GM12878 (cell line): ENCODE measurements around the gene USH2A. TPM values are rescaled to one million over a fixed set of nuclear protein-coding genes. Genes with fewer than 3 reads are reported as not detected.

Experiments
- ATAC-seq: fragments of 200-7000 bp; cut with Tn5 transposase; 3 replicates; pipeline ENCODE4 v1.9.1; 2020; ENCODE audit warnings: mild to moderate bottlenecking, moderate library complexity
- BruUV-seq: library from RNA; stranded (reverse); fragments of 400-500 nt; replicated peaks from 2 replicates; lab custom pipeline; 2021; lab: Mats Ljungman, UMichigan
- CTCF ChIA-PET: fragments of 300-600 bp; sonication (Branson Sonifier 250); formaldehyde crosslinking; extraction: SDS; loops from one replicate; lab custom pipeline; 2021; ENCODE audit warnings: inconsistent platforms; lab: Yijun Ruan, JAX
- POLR2A ChIA-PET: fragments of 350-600 bp; formaldehyde crosslinking; extraction: SDS; loops from one replicate; lab custom pipeline; 2021; ENCODE audit warnings: inconsistent platforms; lab: Charles Lee
- RAD21 ChIA-PET: fragments of 300-600 bp; sonication (Branson Sonifier 250); formaldehyde crosslinking; loops from one replicate; lab custom pipeline; 2023; ENCODE audit warnings: antibody characterized with exemption; ENCODE audit not compliant: unreplicated experiment; lab: Charles Lee
- SMC1A ChIA-PET: fragments of 300-600 bp; sonication (Branson Sonifier 250); formaldehyde crosslinking; loops from one replicate; lab custom pipeline; 2023; ENCODE audit not compliant: unreplicated experiment, uncharacterized antibody; lab: Charles Lee
- DNase-seq: peaks from one replicate; pipeline ENCODE4 v3.0.0-alpha.2; 2011; ENCODE audit warnings: low read depth, low spot score
- FAIRE-seq: peaks from 3 replicates; lab custom pipeline; 2011; peaks lifted over from hg19 to GRCh38; lab: Jason Lieb, UNC
- H2AFZ ChIP-seq: 2 replicates; pipeline ENCODE4 v1.6.0; 2011; ENCODE audit warnings: low read depth, low read length, control low read depth; ENCODE audit not compliant: control insufficient read depth
- H3K27ac ChIP-seq: 2 replicates; pipeline ENCODE4 v1.5.1; 2011; ENCODE audit warnings: control low read depth; ENCODE audit not compliant: control insufficient read depth, insufficient read depth
- H3K27me3 ChIP-seq, 2 experiments: replicated peaks in 1 of 2; 2 replicates each; pipeline versions ENCODE4 v1.6.0 to v1.6.1; 2011; ENCODE audit warnings: low read length in 1 of 2; ENCODE audit not compliant: control insufficient read depth in 2 of 2, insufficient read depth in 2 of 2
- H3K36me3 ChIP-seq, 2 experiments: 2 replicates each; pipeline ENCODE4 v1.5.1; 2011; ENCODE audit warnings: low read length in 1 of 2; ENCODE audit not compliant: control insufficient read depth in 2 of 2, insufficient read depth in 2 of 2
- H3K4me1 ChIP-seq: 2 replicates; pipeline ENCODE4 v1.6.1; 2011; ENCODE audit warnings: mild to moderate bottlenecking, low read length, moderate library complexity, mixed read lengths; ENCODE audit not compliant: control insufficient read depth, insufficient read depth
- H3K4me2 ChIP-seq: 2 replicates; pipeline ENCODE4 v1.6.0; 2011; ENCODE audit warnings: control low read depth; ENCODE audit not compliant: control insufficient read depth, insufficient read depth
- H3K4me3 ChIP-seq: fragments of 200-600 bp; sonication (generic); 2 replicates; pipeline ENCODE4 v1.5.1; 2016
- H3K79me2 ChIP-seq: 2 replicates; pipeline ENCODE4 v1.6.0; 2011; ENCODE audit warnings: low read length; ENCODE audit not compliant: control insufficient read depth, insufficient read depth
- H3K9ac ChIP-seq: 2 replicates; pipeline ENCODE4 v1.8.0; 2011; ENCODE audit warnings: low read length, control low read depth, mixed read lengths; ENCODE audit not compliant: control insufficient read depth, insufficient read depth
- H3K9me3 ChIP-seq: replicated peaks from 3 replicates; pipeline ENCODE4 v1.5.1; 2011; ENCODE audit warnings: mild to moderate bottlenecking, low read length; ENCODE audit not compliant: control insufficient read depth, insufficient read depth
- H4K20me1 ChIP-seq: 2 replicates; pipeline ENCODE4 v1.6.0; 2011; ENCODE audit not compliant: control insufficient read depth, insufficient read depth
- ASH2L ChIP-seq: fragments of 300-600, 200-600 bp; sonication (generic); IDR thresholded peaks from 2 replicates; pipeline ENCODE4 v1.6.1; 2017; ENCODE audit warnings: low read depth, mild to moderate bottlenecking, borderline replicate concordance
- CBX5 ChIP-seq: sonication (generic); IDR thresholded peaks from 2 replicates; pipeline ENCODE4 v1.6.1; 2016; ENCODE audit warnings: low read depth, moderate library complexity, mild to moderate bottlenecking, inconsistent platforms
- EED ChIP-seq: sonication (generic); IDR thresholded peaks from 2 replicates; pipeline ENCODE4 v1.6.1; 2016; ENCODE audit warnings: antibody characterized with exemption, low read depth
- POLR2AphosphoS2 ChIP-seq: IDR thresholded peaks from 2 replicates; pipeline ENCODE4 v1.6.1; 2011; ENCODE audit warnings: low read depth, mild to moderate bottlenecking, low read length, improper control_type of control experiment, moderate library complexity
- RBBP5 ChIP-seq: fragments of 200-600 bp; sonication (generic); conservative IDR thresholded peaks from 2 replicates; pipeline ENCODE4 v1.6.1; 2016
- STAT1 ChIP-seq: fragments of 450-650 bp; conservative IDR thresholded peaks from 2 replicates; pipeline ENCODE4 v1.6.1; 2014; ENCODE audit warnings: antibody characterized with exemption, mild to moderate bottlenecking
- ZNF217 ChIP-seq: fragments of 450-650 bp; IDR thresholded peaks from 2 replicates; pipeline ENCODE4 v1.6.1; 2017; ENCODE audit warnings: antibody characterized with exemption, mild to moderate bottlenecking
- WGBS: methylation state at CpG from one replicate; pipeline ENCODE4 v1.1.6; 2016; ENCODE audit warnings: low lambda C conversion rate; ENCODE audit not compliant: insufficient replicate concordance, insufficient coverage; ENCODE audit errors: missing lambda C conversion rate; 5-methylcytosine and 5-hydroxymethylcytosine counted together
- in situ Hi-C: fragments of 300-500 bp; cut with MboI; formaldehyde crosslinking; loops from 9 replicates; pipeline ENCODE4 v1.14.3; 2018; ENCODE audit warnings: mixed read lengths
- intact Hi-C: fragments of 100-400 bp; cut with micrococcal nuclease; formaldehyde crosslinking; loops from one replicate; pipeline ENCODE4 v1.14.2; 2022; ENCODE audit not compliant: unreplicated experiment
- polyA plus RNA-seq, 11 experiments: library from polyadenylated mRNA; depleted of rRNA in 4 of 11; unstranded in 6 of 11; stranded (reverse) in 5 of 11; fragments of >200 nt; fragmentation: Nextera tagmentation in 4 of 11; fragmentation: Illumina TruSeq in 1 of 11; extraction: Ambion mirVana in 4 of 11; extraction: Trizol in 1 of 11; gene quantifications; 1 replicate in 1 of 11; 2 replicates in 10 of 11; pipeline versions ENCODE4 v1.2.1 to v1.2.3, GENCODE V29; 2011 to 2016; ENCODE audit warnings: inconsistent platforms in 2 of 11, missing spikeins in 2 of 11, low read depth in 1 of 11
- total RNA-seq, 4 experiments: library from RNA; depleted of rRNA in 3 of 4; stranded (reverse); fragments of >200 nt in 3 of 4; fragmentation: Illumina TruSeq in 1 of 4; extraction: Trizol in 1 of 4; gene quantifications; 2 replicates each; pipeline versions ENCODE4 v1.2.1 to v1.2.3, GENCODE V29; 2013 to 2021
- TF ChIP-seq, protein P1 (sequence below): IDR thresholded peaks from 2 replicates; pipeline ENCODE4 v1.6.1; 2011; ENCODE audit warnings: borderline replicate concordance, low read depth, mild to moderate bottlenecking, moderate library complexity, low read length; ENCODE audit not compliant: insufficient read depth, poor library complexity, severe bottlenecking

USH2A gene
- total and polyA plus RNA-seq, 10 of the 15 experiments (the other 5 are each of a cell fraction or from before 2014, with no cell fraction given): under 0.01 to 0.20 (median 0.01) TPM; not detected in 2

DNA sequence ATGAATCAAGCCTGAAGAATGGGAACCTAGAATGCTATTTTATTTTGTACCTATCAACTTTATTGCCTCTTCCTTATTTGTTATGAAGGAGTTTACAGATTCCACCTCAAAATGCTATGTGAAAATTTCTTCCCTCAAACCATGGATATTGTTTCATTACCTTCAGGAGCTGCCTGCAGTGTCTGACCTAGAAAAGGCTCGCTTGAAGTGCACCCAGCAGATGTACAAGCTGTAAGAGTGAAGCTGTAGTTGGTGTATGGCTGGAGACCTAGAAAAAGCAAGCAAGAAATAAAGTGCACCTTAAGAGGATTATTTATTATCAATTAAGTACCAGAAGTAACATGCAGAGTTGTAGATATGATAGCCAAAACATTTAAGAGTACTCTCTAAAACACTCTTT lies 656.7 kb downstream of the USH2A start:
- POLR2A ChIA-PET: no interaction called here
- no peak overlapping the region for H2AFZ ChIP-seq
- intact Hi-C loops: no loop called here
- RAD21 ChIA-PET: no interaction called here
- no peaks in the 10 kb centered on the region; the same call in 2 of the 3 replicates for H3K9me3 ChIP-seq
- no peaks in the 10 kb centered on the region for H3K36me3 ChIP-seq
- no peaks in the 10 kb centered on the region for H3K27me3 ChIP-seq
- no peak overlapping the region for H3K9ac ChIP-seq
- TF ChIP-seq CBX5: no peak
- no peak for TF ChIP-seq RBBP5
- TF ChIP-seq ASH2L: no peak
- TF ChIP-seq STAT1: no peak
- no peak for TF ChIP-seq POLR2AphosphoS2
- TF ChIP-seq ZNF217: no peak
- TF ChIP-seq, protein P1, sequence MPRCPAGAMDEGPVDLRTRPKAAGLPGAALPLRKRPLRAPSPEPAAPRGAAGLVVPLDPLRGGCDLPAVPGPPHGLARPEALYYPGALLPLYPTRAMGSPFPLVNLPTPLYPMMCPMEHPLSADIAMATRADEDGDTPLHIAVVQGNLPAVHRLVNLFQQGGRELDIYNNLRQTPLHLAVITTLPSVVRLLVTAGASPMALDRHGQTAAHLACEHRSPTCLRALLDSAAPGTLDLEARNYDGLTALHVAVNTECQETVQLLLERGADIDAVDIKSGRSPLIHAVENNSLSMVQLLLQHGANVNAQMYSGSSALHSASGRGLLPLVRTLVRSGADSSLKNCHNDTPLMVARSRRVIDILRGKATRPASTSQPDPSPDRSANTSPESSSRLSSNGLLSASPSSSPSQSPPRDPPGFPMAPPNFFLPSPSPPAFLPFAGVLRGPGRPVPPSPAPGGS: no peak
- no peak for TF ChIP-seq EED
- TF ChIP-seq, all 136 proteins: peak for 0
- in situ Hi-C loops: no loop called here
- H4K20me1 ChIP-seq: no peaks in the 10 kb centered on the region
- 0% methylated on average over 1 of the region's 1 CpG for WGBS
- no peak overlapping the region for H3K27ac ChIP-seq
- no peak overlapping the region for H3K4me2 ChIP-seq
- CTCF ChIA-PET: interaction anchor here (0.7 kb wide), 1 partner anchor 10 kb away, joined by 4 read pairs; no protein-coding TSS in a partner anchor
- no peaks in the 10 kb centered on the region for H3K79me2 ChIP-seq
- SMC1A ChIA-PET: interaction anchor here (1.5 kb wide), 1 partner anchor 13 kb away, joined by 4 read pairs; no protein-coding TSS in a partner anchor
- no peaks in the 10 kb centered on the region for H3K4me1 ChIP-seq
- BruUV-seq: no TSS peak
- FAIRE-seq (no peak), DNase-seq (no peak), ATAC-seq (no peak)
- no peak overlapping the region for H3K4me3 ChIP-seq
